AG09309 (cell line): ENCODE results near the gene HTR3D.

Source experiments
- DNase-seq: peaks from one replicate; pipeline ENCODE4 v3.0.0-alpha.2; 2010; ENCODE audit warnings: low read depth
- H3K4me3 ChIP-seq: 2 replicates; pipeline ENCODE4 v1.5.1; 2011; ENCODE audit warnings: mild to moderate bottlenecking, low read depth, low read length, moderate library complexity; ENCODE audit not compliant: control insufficient read depth
- TF ChIP-seq, protein P1 (sequence below): IDR thresholded peaks from 2 replicates; pipeline ENCODE4 v1.5.1; 2011; ENCODE audit warnings: mild to moderate bottlenecking, low read depth, low read length, inconsistent platforms; ENCODE audit not compliant: insufficient read depth, control insufficient read depth; ENCODE audit errors: missing control alignments

Gene HTR3D

GRCh38 chr3:184082034-184082433 is 50.5 kb downstream of the HTR3D start:
- DNase-seq, result no peak

GRCh38 chr3:184082465-184082864 is 50.9 kb downstream of the HTR3D start:
- DNase-seq, result no peak
- TF ChIP-seq, protein P1, sequence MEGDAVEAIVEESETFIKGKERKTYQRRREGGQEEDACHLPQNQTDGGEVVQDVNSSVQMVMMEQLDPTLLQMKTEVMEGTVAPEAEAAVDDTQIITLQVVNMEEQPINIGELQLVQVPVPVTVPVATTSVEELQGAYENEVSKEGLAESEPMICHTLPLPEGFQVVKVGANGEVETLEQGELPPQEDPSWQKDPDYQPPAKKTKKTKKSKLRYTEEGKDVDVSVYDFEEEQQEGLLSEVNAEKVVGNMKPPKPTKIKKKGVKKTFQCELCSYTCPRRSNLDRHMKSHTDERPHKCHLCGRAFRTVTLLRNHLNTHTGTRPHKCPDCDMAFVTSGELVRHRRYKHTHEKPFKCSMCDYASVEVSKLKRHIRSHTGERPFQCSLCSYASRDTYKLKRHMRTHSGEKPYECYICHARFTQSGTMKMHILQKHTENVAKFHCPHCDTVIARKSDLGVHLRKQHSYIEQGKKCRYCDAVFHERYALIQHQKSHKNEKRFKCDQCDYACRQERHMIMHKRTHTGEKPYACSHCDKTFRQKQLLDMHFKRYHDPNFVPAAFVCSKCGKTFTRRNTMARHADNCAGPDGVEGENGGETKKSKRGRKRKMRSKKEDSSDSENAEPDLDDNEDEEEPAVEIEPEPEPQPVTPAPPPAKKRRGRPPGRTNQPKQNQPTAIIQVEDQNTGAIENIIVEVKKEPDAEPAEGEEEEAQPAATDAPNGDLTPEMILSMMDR, result no peak

More at GRCh38 chr3:184082034-184082433, 50.5 kb downstream of the HTR3D start:
- H3K4me3 ChIP-seq, result no peak overlapping the region
- TF ChIP-seq, protein P1, result no peak

GRCh38 chr3:184085389-184085852 is 53.9 kb downstream of the HTR3D start:
- TF ChIP-seq, protein P1, result no peak
- H3K4me3 ChIP-seq, result no peak overlapping the region
- no peak for DNase-seq

More at GRCh38 chr3:184082465-184082864, 50.9 kb downstream of the HTR3D start:
- no peak overlapping the region for H3K4me3 ChIP-seq
